HepG2 (cell line): ENCODE measurements around the gene TK1. TPM values are rescaled to one million over a fixed set of nuclear protein-coding genes. Genes with fewer than 3 reads are reported as not detected.
A peak's percentile ranks its signal among the peaks of the same experiment; 100 is the strongest.

Source experiments
- ATM ChIP-seq: fragments of 450-650 bp; IDR thresholded peaks from 2 replicates; pipeline ENCODE4 v1.7.1; 2017; ENCODE audit warnings: mild to moderate bottlenecking, borderline replicate concordance
- EEA1 ChIP-seq: sonication (generic); formaldehyde crosslinking; IDR thresholded peaks from 2 replicates; pipeline ENCODE4 v1.5.1; 2020; ENCODE audit warnings: mild to moderate bottlenecking, missing genetic modification reagents, borderline replicate concordance
- HNRNPL ChIP-seq: fragments of 200-400 bp; formaldehyde crosslinking; IDR thresholded peaks from 2 replicates; pipeline ENCODE4 v1.6.1; 2017; ENCODE audit warnings: mild to moderate bottlenecking, low read depth, low read length
- ISX ChIP-seq: sonication (generic); formaldehyde crosslinking; conservative IDR thresholded peaks from 2 replicates; pipeline ENCODE4 v1.5.0; 2020; ENCODE audit warnings: missing genetic modification reagents
- KMT2B ChIP-seq: IDR thresholded peaks from 2 replicates; pipeline ENCODE4 v1.6.1; 2016; ENCODE audit warnings: missing genetic modification reagents, missing compliant biosample characterization
- MAFG ChIP-seq: sonication (generic); formaldehyde crosslinking; IDR thresholded peaks from 2 replicates; pipeline ENCODE4 v1.5.1; 2020; ENCODE audit warnings: mild to moderate bottlenecking, missing genetic modification reagents
- PRDM10 ChIP-seq: sonication (generic); formaldehyde crosslinking; IDR thresholded peaks from 2 replicates; pipeline ENCODE4 v1.4.0; 2020; ENCODE audit warnings: low read depth, missing genetic modification reagents
- RARA ChIP-seq: IDR thresholded peaks from 2 replicates; pipeline ENCODE4 v1.6.1; 2016; ENCODE audit warnings: missing genetic modification reagents, missing compliant biosample characterization
- SMAD9 ChIP-seq: sonication (generic); formaldehyde crosslinking; IDR thresholded peaks from 2 replicates; pipeline ENCODE4 v1.5.1; 2020; ENCODE audit warnings: mild to moderate bottlenecking, missing genetic modification reagents
- SMYD3 ChIP-seq: sonication (generic); formaldehyde crosslinking; IDR thresholded peaks from 2 replicates; pipeline ENCODE4 v1.8.1; 2023; ENCODE audit warnings: mild to moderate bottlenecking, missing genetic modification reagents
- TBL1XR1 ChIP-seq: fragments of 150-350 bp; IDR thresholded peaks from 2 replicates; pipeline ENCODE4 v1.6.1; 2014; ENCODE audit warnings: borderline replicate concordance, low read length; ENCODE audit not compliant: partially characterized antibody
- TCF12 ChIP-seq, 2 experiments: fragments of 450-650 bp in 1 of 2; sonication (generic) in 1 of 2; formaldehyde crosslinking in 1 of 2; IDR thresholded peaks; 2 replicates each; pipeline versions ENCODE4 v1.6.1 to v1.8.0; 2017 to 2022; ENCODE audit warnings: antibody characterized with exemption in 1 of 2, mild to moderate bottlenecking in 1 of 2, missing genetic modification reagents in 1 of 2, moderate library complexity in 1 of 2
- TP53 ChIP-seq: sonication (generic); formaldehyde crosslinking; conservative IDR thresholded peaks from 2 replicates; pipeline ENCODE4 v1.4.0; 2020; ENCODE audit warnings: missing genetic modification reagents
- USF2 ChIP-seq, 2 experiments: sonication (generic) in 1 of 2; formaldehyde crosslinking in 1 of 2; IDR thresholded peaks; 2 replicates each; pipeline versions ENCODE4 v1.5.1 to v1.6.1; 2011 to 2020; ENCODE audit warnings: borderline replicate concordance in 1 of 2, low read depth in 1 of 2, low read length in 1 of 2, mild to moderate bottlenecking in 1 of 2, missing genetic modification reagents in 1 of 2, moderate library complexity in 1 of 2
- ZBTB3 ChIP-seq: sonication (generic); formaldehyde crosslinking; IDR thresholded peaks from 2 replicates; pipeline ENCODE4 v1.4.0; 2020; ENCODE audit warnings: low read depth, mild to moderate bottlenecking, moderate library complexity, missing genetic modification reagents, borderline replicate concordance
- ZMYM4 ChIP-seq: sonication (generic); formaldehyde crosslinking; IDR thresholded peaks from 2 replicates; pipeline ENCODE4 v1.8.1; 2023; ENCODE audit warnings: mild to moderate bottlenecking, missing genetic modification reagents
- ZNF256 ChIP-seq: sonication (generic); formaldehyde crosslinking; conservative IDR thresholded peaks from 2 replicates; pipeline ENCODE4 v1.4.0; 2020; ENCODE audit warnings: missing genetic modification reagents
- ZNF562 ChIP-seq: sonication (generic); formaldehyde crosslinking; IDR thresholded peaks from 2 replicates; pipeline ENCODE4 v1.8.0; 2022; ENCODE audit warnings: missing genetic modification reagents, borderline replicate concordance
- ZNF607 ChIP-seq: sonication (generic); formaldehyde crosslinking; IDR thresholded peaks from 2 replicates; pipeline ENCODE4 v1.5.1; 2020; ENCODE audit warnings: missing genetic modification reagents, mild to moderate bottlenecking, borderline replicate concordance
- ZNF629 ChIP-seq: sonication (generic); formaldehyde crosslinking; conservative IDR thresholded peaks from 2 replicates; pipeline ENCODE4 v1.5.0; 2020; ENCODE audit warnings: missing genetic modification reagents
- ZNF773 ChIP-seq: sonication (generic); formaldehyde crosslinking; IDR thresholded peaks from 2 replicates; pipeline ENCODE4 v1.4.0; 2020; ENCODE audit warnings: missing genetic modification reagents, borderline replicate concordance
- ZNF841 ChIP-seq: sonication (generic); formaldehyde crosslinking; IDR thresholded peaks from 2 replicates; pipeline ENCODE4 v1.8.1; 2023; ENCODE audit warnings: missing genetic modification reagents, borderline replicate concordance
- polyA plus RNA-seq, 8 experiments: library from polyadenylated mRNA; depleted of rRNA in 3 of 8; stranded (reverse) in 7 of 8; unstranded in 1 of 8; fragments of >200 nt; fragmentation: Illumina TruSeq in 4 of 8; extraction: Trizol in 4 of 8; gene quantifications; 2 replicates each; pipeline versions ENCODE4 v1.2.1 to v1.2.3, GENCODE V29; 2011 to 2016; ENCODE audit warnings: low read depth in 4 of 8, missing spikeins in 1 of 8, mixed read lengths in 1 of 8; ENCODE audit not compliant: insufficient read depth in 1 of 8
- total RNA-seq, 5 experiments: library from RNA; depleted of rRNA; stranded (reverse); fragments of >200 nt; fragmentation: Illumina TruSeq; extraction: Trizol; gene quantifications; 2 replicates each; pipeline ENCODE4 v1.2.3, GENCODE V29; 2016; ENCODE audit warnings: low read depth in 1 of 5

Gene TK1
- total and polyA plus RNA-seq, 2 of the 13 experiments (the other 11 are each of a cell fraction or from before 2014, with no cell fraction given), result 45.0 to 96.0 TPM

GRCh38 chr17:78144736-78145641, 41.9 kb downstream of the TK1 start (continued):
- peak; percentile 44; the same call in 1 of the 2 replicates for TF ChIP-seq SMYD3
- TF ChIP-seq ISX, result 0 out of 2 replicates have a peak, but pooled peaks have one; percentile 56
- TF ChIP-seq ZNF562, result no peak
- TF ChIP-seq ZBTB3 (CRISPR knock-in tag), result no peak; the same call in 1 of the 2 replicates
- no peak for TF ChIP-seq USF2 (IDR thresholded peaks at IDR 0.05; ENCODE audit: low read depth, low read length)
- 0 out of 2 replicates have a peak, but pooled peaks have one; percentile 10 for TF ChIP-seq USF2 (CRISPR knock-in tag; IDR thresholded peaks at IDR 0.05; ENCODE audit: borderline replicate concordance)
- TF ChIP-seq ZNF256 (CRISPR knock-in tag), result 0 out of 2 replicates have a peak, but pooled peaks have one; percentile 18
- no peak for TF ChIP-seq ZNF841 (CRISPR knock-in tag)
- TF ChIP-seq SMAD9 (CRISPR knock-in tag), result peak; percentile 83; the same call in 1 of the 2 replicates
- TF ChIP-seq TCF12 (IDR thresholded peaks at IDR 0.05), result no peak
- TF ChIP-seq TCF12 (CRISPR knock-in tag; IDR thresholded peaks at IDR 0.05), result peak; percentile 89
- TF ChIP-seq HNRNPL, result peak; percentile 70; the same call in 1 of the 2 replicates
- peak; percentile 69; the same call in 1 of the 2 replicates for TF ChIP-seq TP53 (CRISPR knock-in tag)
- TF ChIP-seq ZNF629 (CRISPR knock-in tag), result peak; percentile 63; the same call in 1 of the 2 replicates
- TF ChIP-seq ZNF773, result 0 out of 2 replicates have a peak, but pooled peaks have one; percentile 87
- TF ChIP-seq ZMYM4 (CRISPR knock-in tag), result peak; percentile 25
- peak; percentile 79 for TF ChIP-seq RARA (CRISPR knock-in tag)
- peak; percentile 44; the same call in 1 of the 2 replicates for TF ChIP-seq PRDM10 (CRISPR knock-in tag)
- TF ChIP-seq MAFG (CRISPR knock-in tag), result no peak
- TF ChIP-seq ZNF607, result no peak; the same call in 1 of the 2 replicates
- no peak; the same call in 1 of the 2 replicates for TF ChIP-seq EEA1 (CRISPR knock-in tag)
- TF ChIP-seq KMT2B (CRISPR knock-in tag), result 0 out of 2 replicates have a peak, but pooled peaks have one; percentile 27
- TF ChIP-seq ATM, result no peak
- TF ChIP-seq TBL1XR1, result no peak
